ENCODE results near the gene WWC2. TPM values are rescaled to one million over a fixed set of nuclear protein-coding genes. Genes with fewer than 3 reads are reported as not detected.

WWC2 gene
- total RNA-seq, 4 donors from 2014 or later = 4.5 to 10.7 (median 8.6) TPM

DNA sequence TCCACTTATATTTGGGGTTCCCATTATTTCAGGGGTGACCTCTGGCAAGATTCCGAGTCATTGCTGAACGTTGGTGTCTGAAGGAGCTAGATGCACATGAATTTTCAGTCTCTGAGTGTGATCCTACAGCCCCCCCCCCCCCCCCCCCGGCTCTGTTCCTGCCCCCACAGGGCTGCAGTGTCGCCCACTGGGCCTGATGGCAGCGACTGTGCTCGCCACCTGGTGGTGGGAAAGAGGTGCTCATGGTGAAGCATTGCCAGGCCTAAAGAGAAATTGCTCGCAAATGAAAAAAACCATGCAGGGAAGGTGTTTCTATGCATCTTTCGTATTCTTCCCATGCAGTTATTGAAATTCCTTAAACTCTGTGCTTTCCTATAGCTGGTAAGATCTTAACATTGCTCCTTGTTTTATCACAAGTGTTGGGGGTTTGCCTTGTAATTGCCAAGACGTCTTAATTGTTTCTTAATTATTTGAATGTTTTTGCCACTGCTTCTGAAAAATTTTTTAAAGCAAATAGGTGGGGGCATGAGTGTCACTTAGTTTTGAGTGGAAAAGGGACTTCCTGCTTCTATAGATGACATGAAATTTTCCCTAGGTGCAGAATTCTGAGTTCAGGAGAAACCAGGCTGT lies 157.8 kb downstream of the WWC2 start:
- TF ChIP-seq, protein P1, sequence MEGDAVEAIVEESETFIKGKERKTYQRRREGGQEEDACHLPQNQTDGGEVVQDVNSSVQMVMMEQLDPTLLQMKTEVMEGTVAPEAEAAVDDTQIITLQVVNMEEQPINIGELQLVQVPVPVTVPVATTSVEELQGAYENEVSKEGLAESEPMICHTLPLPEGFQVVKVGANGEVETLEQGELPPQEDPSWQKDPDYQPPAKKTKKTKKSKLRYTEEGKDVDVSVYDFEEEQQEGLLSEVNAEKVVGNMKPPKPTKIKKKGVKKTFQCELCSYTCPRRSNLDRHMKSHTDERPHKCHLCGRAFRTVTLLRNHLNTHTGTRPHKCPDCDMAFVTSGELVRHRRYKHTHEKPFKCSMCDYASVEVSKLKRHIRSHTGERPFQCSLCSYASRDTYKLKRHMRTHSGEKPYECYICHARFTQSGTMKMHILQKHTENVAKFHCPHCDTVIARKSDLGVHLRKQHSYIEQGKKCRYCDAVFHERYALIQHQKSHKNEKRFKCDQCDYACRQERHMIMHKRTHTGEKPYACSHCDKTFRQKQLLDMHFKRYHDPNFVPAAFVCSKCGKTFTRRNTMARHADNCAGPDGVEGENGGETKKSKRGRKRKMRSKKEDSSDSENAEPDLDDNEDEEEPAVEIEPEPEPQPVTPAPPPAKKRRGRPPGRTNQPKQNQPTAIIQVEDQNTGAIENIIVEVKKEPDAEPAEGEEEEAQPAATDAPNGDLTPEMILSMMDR (IDR thresholded peaks at IDR 0.05 in 4 of 5, conservative IDR thresholded peaks at IDR 0.05 in 1 of 5) = peak in 4 of 5 experiments; percentile 2 to 70 (median 66)
- no peak for TF ChIP-seq POLR2A (IDR thresholded peaks at IDR 0.05)
- no peak overlapping the region for H3K27ac ChIP-seq
- H3K27me3 ChIP-seq = no peaks in the 10 kb centered on the region
- ATAC-seq (no peak), DNase-seq (peak in 1 of 2 donors; percentile 10)
- H3K4me3 ChIP-seq = no peak overlapping the region
- H3K36me3 ChIP-seq = peaks cover 0 to 12% of the 10 kb centered on the region in 2 donors
- intact Hi-C loops (cut with DNase I; ENCODE audit: low total_unique reads) = loop anchor here (1.0 kb wide), 1 partner anchor 184 kb away; no protein-coding TSS in a partner anchor
- in situ Hi-C loops (cut with MboI; ENCODE audit: low sequenced_read_pairs in 4 of 4) = loop anchor here (5.0 to 25.0 kb wide), 4 partner anchors 185 to 322 kb away; no protein-coding TSS in a partner anchor
- H3K4me1 ChIP-seq = no peaks in the 10 kb centered on the region
- no peaks in the 10 kb centered on the region for H3K9me3 ChIP-seq

DNA sequence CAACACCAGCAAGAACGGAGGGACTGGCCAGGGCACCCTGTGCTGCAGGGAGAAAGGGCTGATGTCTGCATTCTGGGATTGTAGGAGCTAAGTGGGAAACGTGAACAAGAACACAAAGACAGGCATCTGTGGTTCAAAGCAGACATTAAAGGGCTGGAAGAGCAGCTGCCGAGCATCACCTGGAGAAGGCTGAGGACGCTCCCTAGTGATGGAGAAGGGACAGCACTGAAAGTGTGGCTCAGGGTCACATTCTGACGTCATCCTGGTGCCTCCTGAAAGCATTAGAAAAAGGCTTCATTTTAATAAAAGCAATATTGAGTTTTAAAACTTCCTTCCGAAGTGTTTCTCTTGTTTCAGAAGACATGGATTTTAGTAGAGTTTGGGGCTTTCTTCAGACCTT lies 158.8 kb downstream of the WWC2 start:
- ATAC-seq = no peak
- no peak for DNase-seq
- intact Hi-C loops (cut with DNase I; ENCODE audit: low total_unique reads) (loop anchor here (1.0 kb wide), 1 partner anchor 185 kb away; no protein-coding TSS in a partner anchor), in situ Hi-C loops (cut with MboI; ENCODE audit: low sequenced_read_pairs in 4 of 4) (loop anchor here (5.0 to 25.0 kb wide), 4 partner anchors 186 to 323 kb away; no protein-coding TSS in a partner anchor)
- H3K4me3 ChIP-seq = no peak overlapping the region
- no peaks in the 10 kb centered on the region for H3K27me3 ChIP-seq
- TF ChIP-seq, protein P1 (IDR thresholded peaks at IDR 0.05 in 4 of 5, conservative IDR thresholded peaks at IDR 0.05 in 1 of 5) = no peak
- TF ChIP-seq POLR2A (IDR thresholded peaks at IDR 0.05) = no peak
- H3K9me3 ChIP-seq = no peaks in the 10 kb centered on the region
- H3K36me3 ChIP-seq = peaks cover 0 to 12% of the 10 kb centered on the region in 2 donors
- H3K27ac ChIP-seq = no peak overlapping the region
- peaks cover 0 to 4% of the 10 kb centered on the region in 2 donors for H3K4me1 ChIP-seq

DNA sequence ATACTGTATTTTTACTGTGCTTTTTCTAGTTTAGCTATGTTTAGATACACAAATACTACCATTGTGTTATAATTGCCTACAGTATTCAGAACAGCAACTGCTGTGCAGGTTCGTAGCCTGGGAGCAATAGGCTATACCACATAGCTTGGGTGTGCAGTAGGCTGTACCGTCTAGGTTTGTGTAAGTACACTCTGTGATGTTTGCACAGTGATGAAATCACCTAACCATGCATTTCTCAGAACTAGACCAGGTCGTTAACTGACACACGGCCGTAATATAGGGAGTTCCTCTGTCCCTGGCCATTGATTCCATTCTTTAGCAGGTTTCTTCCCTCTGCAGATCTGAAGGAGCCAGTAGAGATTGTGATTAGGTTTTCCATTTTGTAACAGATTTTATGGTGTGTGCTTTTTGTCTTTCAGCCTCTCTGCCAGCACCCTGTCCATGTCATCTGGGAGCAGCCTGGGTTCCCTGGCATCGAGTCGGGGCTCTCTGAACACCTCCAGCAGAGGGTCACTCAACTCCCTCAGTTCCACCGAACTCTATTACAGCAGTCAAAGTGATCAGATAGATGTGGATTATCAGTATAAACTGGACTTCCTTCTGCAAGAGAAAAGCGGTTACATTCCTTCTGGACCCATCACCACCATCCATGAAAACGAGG lies 161.6 kb downstream of the WWC2 start:
- H3K27me3 ChIP-seq = no peaks in the 10 kb centered on the region
- peaks cover 0 to 4% of the 10 kb centered on the region in 2 donors for H3K4me1 ChIP-seq
- no peak overlapping the region for H3K4me3 ChIP-seq
- intact Hi-C loops (cut with DNase I; ENCODE audit: low total_unique reads) = loop anchor here (5.0 kb wide), 1 partner anchor 343 kb away; the partner anchor contains the start of gene DCTD
- no peak overlapping the region for H3K27ac ChIP-seq
- DNase-seq (no peak), ATAC-seq (no peak)
- no peaks in the 10 kb centered on the region for H3K9me3 ChIP-seq
- peaks cover 0 to 12% of the 10 kb centered on the region in 2 donors for H3K36me3 ChIP-seq
- no peak for TF ChIP-seq POLR2A (IDR thresholded peaks at IDR 0.05)
- TF ChIP-seq, protein P1 (IDR thresholded peaks at IDR 0.05 in 4 of 5, conservative IDR thresholded peaks at IDR 0.05 in 1 of 5) = no peak
- in situ Hi-C loops (cut with MboI; ENCODE audit: low sequenced_read_pairs in 4 of 4) = loop anchor here (5.0 to 25.0 kb wide), 3 partner anchors 188 to 326 kb away; no protein-coding TSS in a partner anchor

DNA sequence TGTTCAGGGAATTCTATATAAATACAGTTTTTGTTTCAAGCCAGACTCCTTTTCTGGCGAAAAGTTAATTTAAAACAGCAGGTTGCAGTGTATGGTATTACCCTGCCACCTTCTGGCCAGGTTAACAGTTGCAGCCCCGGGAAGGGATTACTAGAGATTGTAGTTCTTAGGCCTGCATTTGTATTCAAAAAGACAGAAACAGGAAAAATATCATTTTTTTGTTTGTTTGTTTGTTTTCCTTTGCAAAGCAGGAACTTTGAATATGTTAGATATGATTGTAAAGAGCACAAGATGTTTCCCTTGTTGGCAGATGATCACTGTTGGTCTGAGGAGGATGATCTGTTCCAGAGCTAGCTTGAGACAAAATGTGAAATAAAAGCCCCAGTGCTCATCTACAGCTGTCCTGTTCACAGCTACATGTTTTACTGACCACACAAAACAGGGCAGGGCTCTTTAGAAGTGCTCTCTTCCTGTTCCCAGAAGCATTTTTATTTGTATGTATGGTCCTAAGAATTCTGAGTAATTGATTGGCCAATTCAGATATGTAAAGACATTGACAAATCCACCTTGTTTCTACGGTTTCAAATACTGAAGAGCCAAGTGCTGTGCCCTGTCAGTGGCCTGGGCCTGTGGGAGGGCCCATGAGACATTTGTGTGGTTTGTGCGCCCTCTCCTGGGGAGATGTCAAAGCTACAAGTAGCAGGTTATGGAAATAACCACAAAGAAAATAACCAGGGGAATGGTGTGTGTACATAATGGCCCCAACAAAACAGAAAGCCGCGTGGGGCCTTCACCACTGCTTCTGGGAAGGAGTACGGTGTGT lies 163.1 kb downstream of the WWC2 start:
- peaks cover 0 to 14% of the 10 kb centered on the region in 2 donors for H3K36me3 ChIP-seq
- intact Hi-C loops (cut with DNase I; ENCODE audit: low total_unique reads) (loop anchor here (1.0 to 5.0 kb wide), 3 partner anchors 189 to 345 kb away; partner anchors contain the start of gene DCTD), in situ Hi-C loops (cut with MboI; ENCODE audit: low sequenced_read_pairs in 4 of 4) (loop anchor here (5.0 to 25.0 kb wide), 3 partner anchors 190 to 327 kb away; no protein-coding TSS in a partner anchor)
- peaks cover 0 to 4% of the 10 kb centered on the region in 2 donors for H3K4me1 ChIP-seq
- DNase-seq (peak; percentile 35 to 67), ATAC-seq (peak; percentile 86 to 88)
- no peaks in the 10 kb centered on the region for H3K27me3 ChIP-seq
- TF ChIP-seq POLR2A (IDR thresholded peaks at IDR 0.05) = no peak
- TF ChIP-seq, protein P1 (IDR thresholded peaks at IDR 0.05 in 4 of 5, conservative IDR thresholded peaks at IDR 0.05 in 1 of 5) = peak; percentile 66 to 80 (median 73)
- H3K4me3 ChIP-seq = no peak overlapping the region
- no peaks in the 10 kb centered on the region for H3K9me3 ChIP-seq
- H3K27ac ChIP-seq = peak overlapping the region in 3 of 4 donors; percentile 4 to 59 (median 42)

All from gastrocnemius medialis (tissue), 4 donors.